DOHH2 (cell line): Measurements from ENCODE around the gene LRP2.

Source experiments
- CTCF ChIP-seq: fragments of 200-600 bp; sonication (generic); IDR thresholded peaks from one replicate; pipeline ENCODE4 v1.5.1; 2014; ENCODE audit warnings: antibody characterized with exemption, mild to moderate bottlenecking, low read depth, low read length; ENCODE audit not compliant: poor library complexity, severe bottlenecking
- EZH2phosphoT487 ChIP-seq: fragments of 200-600 bp; sonication (generic); IDR thresholded peaks from 2 replicates; pipeline ENCODE4 v1.6.1; 2017; ENCODE audit warnings: borderline replicate concordance, mild to moderate bottlenecking, antibody characterized with exemption, low read length, moderate library complexity, mixed read lengths

GRCh38 chr2:169232551-169233154 lies 129.7 kb downstream of the LRP2 start:
- no peak for TF ChIP-seq CTCF
- no peak for TF ChIP-seq EZH2phosphoT487
